SK-N-SH (cell line): ENCODE measurements around the gene SNED1. TPM values are rescaled to one million over a fixed set of nuclear protein-coding genes. Genes with fewer than 3 reads are reported as not detected.

ENCODE experiments used
- CTCF ChIA-PET: fragments of 300-600, 350-600 bp; formaldehyde crosslinking; extraction: SDS; loops from one replicate; lab custom pipeline; 2021; lab: Yijun Ruan, JAX
- POLR2A ChIA-PET: fragments of 350-600 bp; sonication (Branson Sonifier 250); formaldehyde crosslinking; extraction: SDS; loops from one replicate; lab custom pipeline; 2020; ENCODE audit warnings: antibody characterized with exemption, inconsistent platforms; lab: Yijun Ruan, JAX
- DNase-seq: peaks from one replicate; pipeline ENCODE4 v3.0.0; 2012
- H2AFZ ChIP-seq: fragments of 200-600 bp; sonication (generic); 2 replicates; pipeline ENCODE4 v1.8.1; 2016; ENCODE audit warnings: antibody characterized with exemption, mild to moderate bottlenecking, low read depth
- H3F3A ChIP-seq: fragments of 200-600 bp; sonication (generic); replicated peaks from 2 replicates; pipeline ENCODE3; 2016; ENCODE audit warnings: antibody characterized with exemption, mild to moderate bottlenecking; ENCODE audit not compliant: insufficient read depth
- H3K27ac ChIP-seq, 2 experiments: fragments of 200-500 bp in 1 of 2; fragments of 200-600 bp in 1 of 2; sonication (Bioruptor generic) in 1 of 2; sonication (generic), shearing (Covaris generic) in 1 of 2; 2 replicates each; pipeline versions ENCODE4 v1.5.1 to v1.6.1; 2014 to 2016; ENCODE audit warnings: low read depth in 2 of 2, inconsistent platforms in 1 of 2, low read length in 1 of 2, mild to moderate bottlenecking in 1 of 2, mixed read lengths in 1 of 2
- H3K27me3 ChIP-seq: fragments of 200-600 bp; sonication (generic), shearing (Covaris generic); 2 replicates; pipeline ENCODE4 v1.6.1; 2016; ENCODE audit warnings: mixed run types; ENCODE audit not compliant: insufficient read depth
- H3K36me3 ChIP-seq, 2 experiments: fragments of 200-500 bp in 1 of 2; fragments of 200-600 bp in 1 of 2; sonication (Bioruptor generic) in 1 of 2; sonication (generic) in 1 of 2; replicated peaks in 1 of 2; 2 replicates each; pipeline versions ENCODE3 to v1.5.1; 2014 to 2016; ENCODE audit warnings: low read length in 1 of 2, mild to moderate bottlenecking in 1 of 2; ENCODE audit not compliant: insufficient read depth in 2 of 2, control insufficient read depth in 1 of 2
- H3K4me1 ChIP-seq, 2 experiments: fragments of 200-500 bp in 1 of 2; fragments of 200-600 bp in 1 of 2; sonication (Bioruptor generic) in 1 of 2; sonication (generic), shearing (Covaris generic) in 1 of 2; 2 replicates each; pipeline versions ENCODE4 v1.5.1 to v1.6.1; 2014 to 2016; ENCODE audit warnings: low read depth in 1 of 2, low read length in 1 of 2, mixed run types in 1 of 2; ENCODE audit not compliant: insufficient read depth in 2 of 2, control insufficient read depth in 1 of 2
- H3K4me2 ChIP-seq: fragments of 200-600 bp; sonication (generic), shearing (Covaris generic); 2 replicates; pipeline ENCODE4 v1.6.1; 2017; ENCODE audit warnings: mixed run types
- H3K4me3 ChIP-seq, 2 experiments: fragments of 200-500 bp in 1 of 2; fragments of 200-600 bp in 1 of 2; sonication (Bioruptor generic) in 1 of 2; sonication (generic), shearing (Covaris generic) in 1 of 2; 2 replicates each; pipeline versions ENCODE4 v1.5.1 to v1.8.1; 2014 to 2016; ENCODE audit warnings: low read depth in 2 of 2, inconsistent platforms in 1 of 2, low read length in 1 of 2, mild to moderate bottlenecking in 1 of 2, mixed read lengths in 1 of 2, moderate library complexity in 1 of 2
- H3K79me2 ChIP-seq: fragments of 200-600 bp; sonication (generic); 2 replicates; pipeline ENCODE4 v1.8.1; 2017; ENCODE audit warnings: mild to moderate bottlenecking; ENCODE audit not compliant: insufficient read depth
- H3K9ac ChIP-seq: fragments of 200-600 bp; sonication (generic); 2 replicates; pipeline ENCODE4 v1.6.1; 2017; ENCODE audit warnings: mixed run types
- H3K9me2 ChIP-seq: fragments of 200-600 bp; sonication (generic); 2 replicates; pipeline ENCODE4 v1.6.1; 2017; ENCODE audit warnings: mixed run types
- H3K9me3 ChIP-seq: fragments of 200-600 bp; sonication (generic); 2 replicates; pipeline ENCODE4 v1.6.1; 2017; ENCODE audit warnings: mixed run types, mild to moderate bottlenecking, moderate library complexity
- H4K20me1 ChIP-seq: fragments of 200-600 bp; sonication (generic); 2 replicates; pipeline ENCODE4 v1.6.1; 2017; ENCODE audit warnings: mild to moderate bottlenecking, mixed run types; ENCODE audit not compliant: insufficient read depth
- CHD2 ChIP-seq: fragments of 150-350 bp; IDR thresholded peaks from 2 replicates; pipeline ENCODE4 v1.6.1; 2018; ENCODE audit warnings: low read length; ENCODE audit not compliant: partially characterized antibody
- EP300 ChIP-seq, 2 experiments: IDR thresholded peaks; 2 replicates each; pipeline versions ENCODE4 v1.4.0 to v1.6.1; 2012; ENCODE audit warnings: borderline replicate concordance in 1 of 2, low read depth in 1 of 2, low read length in 1 of 2
- EZH2phosphoT487 ChIP-seq: fragments of 200-600 bp; sonication (generic); IDR thresholded peaks from 2 replicates; pipeline ENCODE4 v1.6.1; 2017; ENCODE audit warnings: low read depth, mixed run types, mild to moderate bottlenecking, antibody characterized with exemption, moderate library complexity, borderline replicate concordance
- FOSL2 ChIP-seq: IDR thresholded peaks from 2 replicates; pipeline ENCODE4 v1.4.0; 2012; ENCODE audit warnings: low read depth, mild to moderate bottlenecking, moderate library complexity, borderline replicate concordance
- FOXJ3 ChIP-seq: sonication (generic); formaldehyde crosslinking; IDR thresholded peaks from 2 replicates; pipeline ENCODE4 v1.5.1; 2020; ENCODE audit warnings: mild to moderate bottlenecking, missing genetic modification reagents
- FOXM1 ChIP-seq: IDR thresholded peaks from 2 replicates; pipeline ENCODE4 v1.4.0; 2012; ENCODE audit warnings: low read depth, mild to moderate bottlenecking
- IRF3 ChIP-seq: fragments of 150-350 bp; IDR thresholded peaks from 2 replicates; pipeline ENCODE4 v1.6.1; 2016; ENCODE audit warnings: mild to moderate bottlenecking, low read depth, low read length
- JUND ChIP-seq: IDR thresholded peaks from 2 replicates; pipeline ENCODE4 v1.4.0; 2012
- MEF2A ChIP-seq: IDR thresholded peaks from 2 replicates; pipeline ENCODE4 v1.4.0; 2012; ENCODE audit warnings: low read depth, borderline replicate concordance
- NFIC ChIP-seq: IDR thresholded peaks from 2 replicates; pipeline ENCODE4 v1.4.0; 2012; ENCODE audit warnings: borderline replicate concordance
- PBX3 ChIP-seq: IDR thresholded peaks from 2 replicates; pipeline ENCODE4; 2012
- POLR2AphosphoS5 ChIP-seq: IDR thresholded peaks from 2 replicates; pipeline ENCODE4 v1.6.1; 2012; ENCODE audit warnings: low read depth, low read length
- RAD21 ChIP-seq: IDR thresholded peaks from 2 replicates; pipeline ENCODE4 v1.6.1; 2012; ENCODE audit warnings: mild to moderate bottlenecking, low read length
- REST ChIP-seq: IDR thresholded peaks from 2 replicates; pipeline ENCODE4 v1.6.1; 2012; ENCODE audit warnings: mild to moderate bottlenecking, low read depth, low read length, moderate library complexity
- RFX5 ChIP-seq: IDR thresholded peaks from 2 replicates; pipeline ENCODE4 v1.6.1; 2012; ENCODE audit warnings: mild to moderate bottlenecking, improper control_type of control experiment, low read length
- RXRA ChIP-seq: IDR thresholded peaks from 2 replicates; pipeline ENCODE4 v1.4.0; 2012; ENCODE audit warnings: low read depth, mild to moderate bottlenecking, borderline replicate concordance
- SIN3A ChIP-seq: IDR thresholded peaks from 2 replicates; pipeline ENCODE4 v1.6.1; 2012; ENCODE audit warnings: low read depth, mild to moderate bottlenecking, low read length, moderate library complexity, borderline replicate concordance
- TAF1 ChIP-seq: IDR thresholded peaks from 2 replicates; pipeline ENCODE4 v1.6.1; 2012; ENCODE audit warnings: low read depth, mild to moderate bottlenecking, low read length, moderate library complexity, borderline replicate concordance
- YY1 ChIP-seq: IDR thresholded peaks from 2 replicates; pipeline ENCODE4 v1.4.0; 2012; ENCODE audit warnings: low read depth, mild to moderate bottlenecking
- ZBTB33 ChIP-seq: IDR thresholded peaks from 2 replicates; pipeline ENCODE4 v1.4.0; 2012; ENCODE audit warnings: low read depth, borderline replicate concordance
- WGBS: methylation state at CpG from one replicate; pipeline ENCODE4 v1.1.6; 2017; ENCODE audit warnings: low lambda C conversion rate; 5-methylcytosine and 5-hydroxymethylcytosine counted together
- polyA plus RNA-seq, 3 experiments: library from polyadenylated mRNA; depleted of rRNA; stranded (reverse); fragments of >200 nt; gene quantifications; 2 replicates each; pipeline ENCODE4 v1.2.3, GENCODE V29; 2012

The SNED1 gene
- polyA plus RNA-seq, 1 of the 3 experiments (the other 2 are of a cell fraction), result 0.03 TPM

- Histone ChIP-seq H3K79me2 (no peaks in the 10 kb centered on the region), H3K4me3 (no peak overlapping the region), H3K9ac (no peak overlapping the region), H4K20me1 (no peaks in the 10 kb centered on the region), H3K36me3 (no peaks in the 10 kb centered on the region), H3F3A (no peaks in the 10 kb centered on the region), H3K4me1 (peaks cover 0 to 5% of the 10 kb centered on the region in 2 experiments; a peak in 2 of 4 replicates), H3K27me3 (no peaks in the 10 kb centered on the region), H2AFZ (no peak overlapping the region), H3K9me2 (no peaks in the 10 kb centered on the region), H3K27ac (no peak overlapping the region), H3K9me3 (no peaks in the 10 kb centered on the region), H3K4me2 (no peak overlapping the region)
- POLR2A ChIA-PET, result no interaction called here
- TF ChIP-seq POLR2AphosphoS5 (no peak), RAD21 (no peak), YY1 (no peak), PBX3 (no peak), JUND (no peak), NFIC (no peak), SIN3A (no peak), RFX5 (no peak), IRF3 (no peak), FOXJ3 (no peak), EP300 (IDR thresholded peaks at IDR 0.05; ENCODE audit: borderline replicate concordance in 1 of 2, low read depth in 1 of 2, low read length in 1 of 2) (no peak), FOSL2 (no peak), CHD2 (no peak), REST (no peak), FOXM1 (no peak), MEF2A (no peak), TAF1 (no peak), EZH2phosphoT487 (no peak), ZBTB33 (no peak), RXRA (no peak)
- CTCF ChIA-PET, result interaction anchor here (0.8 to 2.8 kb wide), 16 partner anchors 9 to 318 kb away, joined by 3 to 17 read pairs (median 4); no protein-coding TSS in a partner anchor
- WGBS, result 64% methylated on average over 7 of the region's 8 CpGs
- no peak for DNase-seq
Measured at GRCh38 chr2:240982821-240983281, 15.6 kb upstream of the SNED1 start.
